Measurements from ENCODE around the gene CTCFL.
A peak's percentile ranks its signal among the peaks of the same experiment; 100 is the strongest.

Gene CTCFL

GRCh38 chr20:57524511-57525176 is at the start of gene CTCFL:
CTCFL (minus strand) TSS chr20:57525140; CDS start chr20:57524205, 935 bp downstream.
- no peak for DNase-seq (ENCODE audit: extremely low read depth, low read depth)
- no peak for TF ChIP-seq CTCF (IDR thresholded peaks at IDR 0.05; ENCODE audit: low read depth, low read length)

GRCh38 chr20:57573894-57574293 is 49.0 kb upstream of the CTCFL start:
- DNase-seq (ENCODE audit: extremely low read depth, low read depth): no peak
- TF ChIP-seq CTCF (IDR thresholded peaks at IDR 0.05; ENCODE audit: low read depth, low read length): peak; percentile 2; the same call in 1 of the 2 replicates

- TF ChIP-seq CTCF (IDR thresholded peaks at IDR 0.05; ENCODE audit: low read depth, low read length): no peak
- DNase-seq (ENCODE audit: extremely low read depth, low read depth): no peak
These were observed 48.3 kb upstream of the CTCFL start for GRCh38 chr20:57573242-57573641.

- DNase-seq (ENCODE audit: extremely low read depth, low read depth): no peak
- no peak for TF ChIP-seq CTCF (IDR thresholded peaks at IDR 0.05; ENCODE audit: low read depth, low read length)
These were observed 47.0 kb upstream of the CTCFL start for GRCh38 chr20:57571782-57572416.

- no peak for TF ChIP-seq CTCF (IDR thresholded peaks at IDR 0.05; ENCODE audit: low read depth, low read length)
- no peak for DNase-seq (ENCODE audit: extremely low read depth, low read depth)
These were observed 46.0 kb upstream of the CTCFL start for GRCh38 chr20:57570920-57571319.

GRCh38 chr20:57570145-57570850 is 45.4 kb upstream of the CTCFL start:
- no peak for DNase-seq (ENCODE audit: extremely low read depth, low read depth)
- no peak for TF ChIP-seq CTCF (IDR thresholded peaks at IDR 0.05; ENCODE audit: low read depth, low read length)

GRCh38 chr20:57568960-57569359 is 44.0 kb upstream of the CTCFL start:
- TF ChIP-seq CTCF (IDR thresholded peaks at IDR 0.05; ENCODE audit: low read depth, low read length): no peak
- no peak for DNase-seq (ENCODE audit: extremely low read depth, low read depth)
